HG02588 (cell line): ENCODE measurements around the gene TEP1.
"Not testable (repeated sequence)": the region's sequence is repeated elsewhere in the genome, so short reads cannot be mapped to it uniquely, and the experiment has no call there.

Experiments
- ATAC-seq: cut with Tn5 transposase; IDR thresholded peaks from one replicate; pipeline ENCODE4 v1.9.1; 2021; ENCODE audit warnings: mild to moderate bottlenecking, moderate library complexity; ENCODE audit not compliant: unreplicated experiment

The TEP1 gene

GRCh38 chr14:20345366-20345765 lies 67.9 kb downstream of the TEP1 start:
- ATAC-seq, result no peak

GRCh38 chr14:20343862-20344220 lies 69.5 kb downstream of the TEP1 start:
- no peak for ATAC-seq

- peak; percentile 95 for ATAC-seq
Observed at GRCh38 chr14:20343092-20343861, 70.0 kb downstream of the TEP1 start, which contains the start of gene PARP2. TSS of gene PARP2 (plus strand) at chr14:20343635. CDS start at chr14:20343642, 7 bp downstream.

GRCh38 chr14:20341646-20342045 lies 71.7 kb downstream of the TEP1 start:
- no peak for ATAC-seq

- not testable (repeated sequence) for ATAC-seq
Observed at GRCh38 chr14:20341032-20341431, 72.3 kb downstream of the TEP1 start.

GRCh38 chr14:20334017-20334416 lies 79.3 kb downstream of the TEP1 start:
- ATAC-seq, result no peak

- no peak for ATAC-seq
Observed at GRCh38 chr14:20333494-20333841, 79.8 kb downstream of the TEP1 start.

GRCh38 chr14:20332788-20333493 lies 80.4 kb downstream of the TEP1 start, which contains the start of gene CCNB1IP1:
TSS of gene CCNB1IP1 (minus strand) at chr14:20333279. CDS start at chr14:20316523, 16,756 bp downstream.
- ATAC-seq, result peak; percentile 98

GRCh38 chr14:20332431-20332787 lies 80.9 kb downstream of the TEP1 start:
- ATAC-seq, result no peak

GRCh38 chr14:20331053-20331613 lies 82.2 kb downstream of the TEP1 start:
- no peak for ATAC-seq

GRCh38 chr14:20329355-20329754 lies 83.9 kb downstream of the TEP1 start:
- no peak for ATAC-seq

- no peak for ATAC-seq
Observed at GRCh38 chr14:20328705-20329104, 84.6 kb downstream of the TEP1 start.

- no peak for ATAC-seq
Observed at GRCh38 chr14:20327005-20327869, 86.1 kb downstream of the TEP1 start.

GRCh38 chr14:20317720-20318119 lies 95.6 kb downstream of the TEP1 start:
- ATAC-seq, result no peak
